ENCODE data around the gene RTP5. TPM values are rescaled to one million over a fixed set of nuclear protein-coding genes. Genes with fewer than 3 reads are reported as not detected.

The RTP5 gene
- total RNA-seq, 1 experiment from 2014 or later, result not detected

DNA sequence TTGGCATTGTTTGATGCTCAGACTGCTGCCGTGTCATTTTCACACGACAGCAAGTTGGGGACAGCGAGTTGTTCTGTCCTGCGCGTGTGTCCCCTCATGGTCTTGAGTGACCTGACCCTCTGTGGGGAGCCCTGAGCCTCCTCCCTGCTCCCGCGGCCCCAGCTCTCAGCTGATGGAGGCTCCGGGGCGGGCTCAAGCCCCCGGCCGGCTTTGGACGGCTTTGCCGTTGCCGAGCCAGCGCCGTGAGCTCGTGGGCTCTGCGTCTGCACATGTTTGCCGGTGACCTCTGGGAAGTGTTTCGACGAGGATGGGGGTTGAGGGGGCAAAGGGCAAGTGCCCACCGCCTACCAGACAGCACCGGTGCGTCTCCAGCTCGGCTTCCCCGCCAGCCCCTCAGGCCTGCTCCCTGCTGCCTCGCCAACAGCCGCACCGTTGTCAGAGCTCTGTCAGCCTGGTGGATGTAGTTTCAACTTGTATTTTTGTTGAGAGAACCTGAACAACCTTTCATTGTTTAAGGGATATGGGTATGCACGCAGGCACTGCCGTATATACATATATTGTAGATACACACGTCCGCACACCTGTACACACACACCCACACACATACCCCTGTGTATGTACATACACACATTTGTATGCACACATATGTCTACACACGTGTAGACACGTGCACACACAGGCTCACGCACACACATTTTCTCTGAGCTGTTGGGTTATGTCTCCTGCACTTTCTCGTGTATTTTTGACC, 24.5 kb upstream of the RTP5 start (continued):
- TF ChIP-seq, protein P1, sequence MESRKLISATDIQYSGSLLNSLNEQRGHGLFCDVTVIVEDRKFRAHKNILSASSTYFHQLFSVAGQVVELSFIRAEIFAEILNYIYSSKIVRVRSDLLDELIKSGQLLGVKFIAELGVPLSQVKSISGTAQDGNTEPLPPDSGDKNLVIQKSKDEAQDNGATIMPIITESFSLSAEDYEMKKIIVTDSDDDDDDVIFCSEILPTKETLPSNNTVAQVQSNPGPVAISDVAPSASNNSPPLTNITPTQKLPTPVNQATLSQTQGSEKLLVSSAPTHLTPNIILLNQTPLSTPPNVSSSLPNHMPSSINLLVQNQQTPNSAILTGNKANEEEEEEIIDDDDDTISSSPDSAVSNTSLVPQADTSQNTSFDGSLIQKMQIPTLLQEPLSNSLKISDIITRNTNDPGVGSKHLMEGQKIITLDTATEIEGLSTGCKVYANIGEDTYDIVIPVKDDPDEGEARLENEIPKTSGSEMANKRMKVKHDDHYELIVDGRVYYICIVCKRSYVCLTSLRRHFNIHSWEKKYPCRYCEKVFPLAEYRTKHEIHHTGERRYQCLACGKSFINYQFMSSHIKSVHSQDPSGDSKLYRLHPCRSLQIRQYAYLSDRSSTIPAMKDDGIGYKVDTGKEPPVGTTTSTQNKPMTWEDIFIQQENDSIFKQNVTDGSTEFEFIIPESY (IDR thresholded peaks at IDR 0.05; ENCODE audit: extremely low read depth, insufficient replicate concordance, low read length), result no peak
- no peak for TF ChIP-seq RAD21 (IDR thresholded peaks at IDR 0.05; ENCODE audit: low read depth)

DNA sequence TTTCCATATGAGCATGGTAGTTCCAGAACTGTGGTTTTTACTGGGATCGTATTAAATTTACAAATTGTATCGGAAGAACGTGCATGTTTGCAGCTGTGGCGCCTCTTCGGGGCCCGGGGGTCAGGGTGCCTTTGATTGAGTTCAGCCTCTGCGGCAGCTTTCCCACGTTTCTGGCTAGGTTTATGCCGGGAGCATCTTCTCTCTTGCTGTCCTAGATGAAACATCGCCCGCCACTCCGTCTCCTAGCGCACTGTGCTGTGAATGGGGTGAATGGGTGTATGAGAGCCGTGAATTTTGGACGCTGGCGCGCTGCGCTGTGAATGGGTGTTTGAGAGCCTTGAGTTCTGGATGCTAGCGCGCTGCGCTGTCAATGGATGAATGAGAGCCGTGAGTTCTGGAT, 23.1 kb upstream of the RTP5 start:
- Histone ChIP-seq H3K27ac (ENCODE audit: low read depth, low read length) (no peak overlapping the region), H2AFZ (ENCODE audit: low read depth, low read length, poor library complexity, severe bottlenecking) (no peak overlapping the region), H3K36me3 (ENCODE audit: control insufficient read depth in 1 of 2, insufficient read depth in 2 of 2, low read length in 2 of 2) (no peaks in the 10 kb centered on the region), H3K79me2 (ENCODE audit: insufficient read depth, low read length) (no peaks in the 10 kb centered on the region), H3K9ac (ENCODE audit: low read length) (no peak overlapping the region), H3K9me3 (ENCODE audit: control insufficient read depth in 1 of 2, insufficient read depth in 1 of 2, low read depth in 1 of 2, low read length in 2 of 2) (no peaks in the 10 kb centered on the region), H3K4me1 (ENCODE audit: control insufficient read depth in 1 of 2, insufficient read depth in 2 of 2, low read length in 2 of 2) (peaks cover 10 to 14% of the 10 kb centered on the region in 2 experiments), H3K9me2 (ENCODE audit: insufficient read depth) (no peaks in the 10 kb centered on the region), H4K20me1 (ENCODE audit: insufficient read depth) (no peaks in the 10 kb centered on the region), H3K4me2 (ENCODE audit: low read length) (no peak overlapping the region), H3K4me3 (replicated peaks in 1 of 2; ENCODE audit: low read depth in 1 of 2, low read length in 2 of 2) (no peak overlapping the region), H3K27me3 (ENCODE audit: insufficient read depth, low read length) (no peaks in the 10 kb centered on the region)
- ChIA-PET POLR2A (no interaction called here), RAD21 (ENCODE audit: low non-redundant PET in 1 of 2, low total read pairs in 2 of 2, uncharacterized antibody in 2 of 2, unreplicated experiment in 2 of 2) (no interaction called here), CTCF (no interaction called here)
- ATAC-seq (no peak), DNase-seq (ENCODE audit: low read depth, low spot score) (no peak)
- intact Hi-C loops (cut with micrococcal nuclease), result no loop called here
- BruUV-seq (replicated peaks), result no TSS peak
- TF ChIP-seq POLR2AphosphoS5 (IDR thresholded peaks at IDR 0.05; ENCODE audit: low read depth, low read length), result no peak
- TF ChIP-seq YY1 (IDR thresholded peaks at IDR 0.05; ENCODE audit: extremely low read depth, insufficient replicate concordance, low read depth, low read length), result no peak
- no peak for TF ChIP-seq RAD21 (IDR thresholded peaks at IDR 0.05; ENCODE audit: low read depth)
- TF ChIP-seq EZH2phosphoT487 (IDR thresholded peaks at IDR 0.05; ENCODE audit: borderline replicate concordance), result no peak
- no peak for TF ChIP-seq POLR2A (IDR thresholded peaks at IDR 0.05; ENCODE audit: borderline replicate concordance, extremely low read depth, insufficient read depth, insufficient read length)
- TF ChIP-seq, protein P1 (IDR thresholded peaks at IDR 0.05; ENCODE audit: extremely low read depth, insufficient replicate concordance, low read length), result no peak
- TF ChIP-seq SRF (IDR thresholded peaks at IDR 0.05; ENCODE audit: low read depth), result no peak
- TF ChIP-seq SIN3A (IDR thresholded peaks at IDR 0.05; ENCODE audit: low read depth), result no peak
- TF ChIP-seq FOSL1 (IDR thresholded peaks at IDR 0.05; ENCODE audit: low read depth), result no peak
- no peak for TF ChIP-seq ELF1 (IDR thresholded peaks at IDR 0.05; ENCODE audit: borderline replicate concordance, low read depth)
- no peak for TF ChIP-seq TCF7L2 (IDR thresholded peaks at IDR 0.05; ENCODE audit: borderline replicate concordance, extremely low read depth, insufficient read depth, insufficient read length)
- TF ChIP-seq, protein P2, sequence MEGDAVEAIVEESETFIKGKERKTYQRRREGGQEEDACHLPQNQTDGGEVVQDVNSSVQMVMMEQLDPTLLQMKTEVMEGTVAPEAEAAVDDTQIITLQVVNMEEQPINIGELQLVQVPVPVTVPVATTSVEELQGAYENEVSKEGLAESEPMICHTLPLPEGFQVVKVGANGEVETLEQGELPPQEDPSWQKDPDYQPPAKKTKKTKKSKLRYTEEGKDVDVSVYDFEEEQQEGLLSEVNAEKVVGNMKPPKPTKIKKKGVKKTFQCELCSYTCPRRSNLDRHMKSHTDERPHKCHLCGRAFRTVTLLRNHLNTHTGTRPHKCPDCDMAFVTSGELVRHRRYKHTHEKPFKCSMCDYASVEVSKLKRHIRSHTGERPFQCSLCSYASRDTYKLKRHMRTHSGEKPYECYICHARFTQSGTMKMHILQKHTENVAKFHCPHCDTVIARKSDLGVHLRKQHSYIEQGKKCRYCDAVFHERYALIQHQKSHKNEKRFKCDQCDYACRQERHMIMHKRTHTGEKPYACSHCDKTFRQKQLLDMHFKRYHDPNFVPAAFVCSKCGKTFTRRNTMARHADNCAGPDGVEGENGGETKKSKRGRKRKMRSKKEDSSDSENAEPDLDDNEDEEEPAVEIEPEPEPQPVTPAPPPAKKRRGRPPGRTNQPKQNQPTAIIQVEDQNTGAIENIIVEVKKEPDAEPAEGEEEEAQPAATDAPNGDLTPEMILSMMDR (IDR thresholded peaks at IDR 0.05 in 2 of 3, conservative IDR thresholded peaks at IDR 0.05 in 1 of 3; ENCODE audit: borderline replicate concordance in 1 of 3, insufficient read depth in 1 of 3, low read depth in 2 of 3, low read length in 2 of 3), result no peak
- no peak for TF ChIP-seq REST (IDR thresholded peaks at IDR 0.05; ENCODE audit: low read depth)

Data from HCT116 (cell line).